Hematopoietic multipotent progenitor cell treated with erythropoietin and hydrocortisone succinate and interleukin-3 and kit ligand, for 6 days (in vitro differentiated cells): ENCODE data around the gene PDCD10.

ENCODE experiments used
- DNase-seq: peaks from one replicate; pipeline ENCODE4 v3.0.0-alpha.2; 2015

PDCD10 gene

GRCh38 chr3:167734498-167735232 is at the start of gene PDCD10:
PDCD10 (minus strand) TSS chr3:167734892; CDS start chr3:167720157, 14,735 bp downstream.
- DNase-seq, result peak; percentile 99

DNA sequence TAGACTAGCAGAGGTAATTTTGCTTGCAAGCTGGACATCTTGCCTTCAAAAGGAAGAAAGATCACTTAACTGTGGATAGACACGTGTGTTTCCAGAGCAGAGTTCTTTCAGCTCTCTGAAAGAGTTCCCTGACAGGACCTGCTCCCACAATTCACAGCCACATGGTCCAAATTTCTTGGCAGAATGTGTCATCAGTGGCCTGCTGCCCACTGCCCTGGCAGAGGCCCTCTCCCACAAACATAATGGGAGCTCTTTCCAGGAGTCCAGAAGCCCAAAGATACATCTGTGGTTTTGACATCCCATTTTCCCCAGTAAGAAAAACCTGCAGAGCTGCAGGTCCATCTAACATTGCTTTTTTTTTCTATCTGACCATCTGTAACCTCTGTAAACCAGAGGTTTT is 49.1 kb upstream of the PDCD10 start:
- DNase-seq, result no peak

DNA sequence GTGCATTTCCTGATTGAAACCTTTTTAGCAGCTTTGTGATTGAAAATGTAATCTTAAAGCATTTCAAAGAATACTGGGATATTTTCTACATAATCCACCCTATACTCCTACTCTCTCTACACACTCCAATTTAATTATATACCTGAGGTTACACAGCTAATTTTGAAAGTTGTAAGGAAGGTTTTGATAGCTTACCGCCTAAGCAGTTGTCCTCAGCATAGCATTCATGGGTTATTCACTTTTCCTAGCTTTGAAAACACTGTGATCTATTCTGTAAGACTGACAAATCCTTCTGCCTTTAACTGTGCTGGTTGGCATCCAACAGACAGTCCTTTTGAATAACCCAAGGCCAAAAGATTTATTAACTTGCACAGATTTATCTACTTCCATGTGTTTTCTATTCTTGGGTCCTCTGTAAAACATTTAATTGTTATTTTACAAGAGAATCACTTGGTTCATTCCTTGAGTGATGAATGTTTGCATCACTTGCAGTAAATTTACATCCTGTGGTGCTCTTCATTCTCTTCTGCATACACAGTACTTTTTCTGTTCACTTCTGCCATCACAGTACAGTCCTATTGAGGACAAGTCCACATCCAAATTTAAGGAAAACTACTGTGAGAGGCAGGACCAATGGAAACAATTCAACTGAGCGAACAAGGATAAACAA is 45.7 kb upstream of the PDCD10 start:
- DNase-seq, result no peak

DNA sequence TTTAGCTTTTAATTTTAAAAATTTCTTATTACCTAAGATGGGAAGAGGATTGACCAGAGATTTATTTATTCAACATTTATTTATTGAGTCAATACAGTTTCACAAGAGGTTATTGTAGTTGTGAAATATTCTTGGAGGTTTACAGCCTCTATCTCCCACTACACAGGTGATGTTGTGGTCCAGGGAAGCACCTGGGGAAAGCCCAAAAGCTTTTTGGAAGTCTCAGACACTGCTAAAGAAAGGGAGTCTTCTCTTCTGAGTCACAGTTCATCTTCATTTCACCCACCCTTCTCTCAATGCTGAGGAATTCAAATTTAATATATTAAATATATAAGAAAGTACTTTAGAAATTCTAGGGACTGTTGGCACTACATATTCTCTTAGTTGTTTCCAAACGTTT is 42.7 kb upstream of the PDCD10 start:
- no peak for DNase-seq

DNA sequence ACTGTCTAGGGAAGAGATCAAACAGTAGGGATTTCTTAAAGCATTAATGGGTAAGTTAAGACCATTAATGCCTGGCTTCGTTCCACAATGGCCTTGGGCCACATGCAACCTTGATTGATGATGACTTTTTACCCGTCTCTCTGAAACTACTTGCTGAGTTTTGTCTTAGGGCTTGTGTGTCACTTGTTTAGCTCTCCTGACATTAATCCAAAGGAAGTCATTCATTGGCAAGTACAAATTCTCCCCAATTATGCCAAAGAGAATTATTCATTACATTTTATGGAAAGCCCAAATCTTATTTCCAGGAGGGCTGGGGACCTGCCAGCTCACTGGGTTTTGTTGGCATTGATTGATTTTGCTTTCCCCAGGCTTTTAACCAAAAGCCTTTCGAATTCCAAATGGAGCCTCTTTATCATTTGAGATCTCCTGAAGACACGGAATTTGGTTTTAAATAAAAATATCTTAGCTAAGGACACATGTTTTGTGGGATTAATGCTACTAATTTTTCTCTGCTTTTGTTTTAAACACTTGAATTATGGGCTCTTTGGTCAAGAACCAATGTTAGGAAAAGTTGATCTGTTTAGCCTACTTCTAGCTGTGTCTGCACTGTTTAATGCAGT is 41.5 kb upstream of the PDCD10 start:
- DNase-seq, result no peak

DNA sequence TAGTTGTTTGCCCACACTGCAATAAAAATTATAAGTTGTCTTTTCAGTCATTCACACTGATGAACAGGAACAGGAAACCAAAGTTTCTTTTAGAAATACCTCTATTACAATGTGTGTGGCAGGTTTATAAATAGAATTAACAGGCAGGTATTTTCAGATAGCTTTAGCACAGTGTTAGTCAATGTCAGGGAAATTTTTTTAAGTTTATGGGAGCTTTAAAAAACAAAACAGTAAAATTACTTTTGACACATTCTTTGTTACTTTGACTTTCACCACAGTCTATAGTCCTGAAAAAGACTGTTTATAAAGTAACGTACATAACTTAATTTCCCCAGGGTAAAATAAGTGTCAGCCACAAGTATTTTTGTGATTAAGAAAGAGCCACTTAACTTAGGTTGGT is 38.9 kb upstream of the PDCD10 start:
- DNase-seq, result no peak

GRCh38 chr3:167772992-167773391 is 38.3 kb upstream of the PDCD10 start:
- DNase-seq, result no peak

DNA sequence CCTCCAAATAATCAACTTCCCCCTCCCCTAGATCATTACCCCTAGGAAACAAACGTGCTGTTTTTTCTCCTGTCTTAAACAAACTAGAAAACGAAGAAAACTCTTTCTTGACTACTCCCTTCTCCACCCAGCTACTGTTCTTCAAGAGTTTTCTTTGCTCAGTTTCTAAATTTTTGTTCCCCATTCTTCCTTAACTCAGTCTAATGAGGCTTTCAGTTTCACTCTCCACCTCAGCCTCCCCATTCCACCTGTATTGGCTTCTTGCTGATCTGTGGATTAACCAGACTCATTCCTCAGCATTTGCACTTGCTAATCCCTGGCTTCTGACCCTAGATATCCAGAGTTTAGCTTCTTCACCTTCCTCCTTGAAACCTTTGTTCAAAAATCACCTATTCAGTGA is 27.6 kb upstream of the PDCD10 start:
- DNase-seq, result no peak

- no peak for DNase-seq
Observed at GRCh38 chr3:167761302-167761701, 26.6 kb upstream of the PDCD10 start.

GRCh38 chr3:167754049-167754448 is 19.4 kb upstream of the PDCD10 start:
- DNase-seq, result no peak

- DNase-seq, result no peak
Observed at GRCh38 chr3:167750272-167750971, 15.7 kb upstream of the PDCD10 start.

DNA sequence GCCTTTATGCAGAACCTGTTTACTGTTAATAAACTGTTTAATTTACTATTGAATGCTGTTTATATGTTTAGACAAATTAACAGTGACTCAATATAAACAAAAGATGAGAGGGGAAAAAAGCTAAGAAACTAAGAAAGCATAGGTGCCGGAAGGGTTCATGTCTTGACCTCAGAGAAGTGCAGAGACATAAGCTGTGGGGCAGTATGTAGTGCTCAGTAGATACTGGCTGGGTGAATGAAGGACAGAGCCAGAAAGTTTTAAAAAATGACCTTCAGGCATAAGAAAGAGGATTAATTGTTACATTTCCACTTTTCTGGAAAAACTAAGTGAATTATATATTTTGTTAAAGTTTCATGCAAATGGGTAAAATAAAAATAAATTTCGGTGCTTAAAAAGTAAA is 15.0 kb upstream of the PDCD10 start:
- no peak for DNase-seq

DNA sequence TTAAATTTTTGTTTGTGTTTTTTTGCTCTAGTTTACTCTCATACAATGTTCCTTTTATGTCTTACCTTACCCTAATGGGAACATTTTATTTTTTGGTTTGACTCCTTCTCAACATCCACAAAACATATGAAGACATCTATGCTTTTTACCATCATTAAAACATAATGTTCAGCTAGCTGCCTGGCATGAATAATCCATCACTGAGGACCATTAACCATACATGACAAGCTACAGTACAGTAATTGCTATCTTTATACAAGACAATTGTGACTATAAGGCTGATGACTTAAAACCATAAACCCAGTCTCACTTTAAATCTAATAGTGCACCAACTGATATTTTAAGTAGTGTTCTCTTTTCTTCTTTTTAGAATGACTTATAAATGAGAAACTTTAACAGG is 14.5 kb upstream of the PDCD10 start:
- no peak for DNase-seq

GRCh38 chr3:167743799-167744198 is 9.1 kb upstream of the PDCD10 start:
- no peak for DNase-seq

DNA sequence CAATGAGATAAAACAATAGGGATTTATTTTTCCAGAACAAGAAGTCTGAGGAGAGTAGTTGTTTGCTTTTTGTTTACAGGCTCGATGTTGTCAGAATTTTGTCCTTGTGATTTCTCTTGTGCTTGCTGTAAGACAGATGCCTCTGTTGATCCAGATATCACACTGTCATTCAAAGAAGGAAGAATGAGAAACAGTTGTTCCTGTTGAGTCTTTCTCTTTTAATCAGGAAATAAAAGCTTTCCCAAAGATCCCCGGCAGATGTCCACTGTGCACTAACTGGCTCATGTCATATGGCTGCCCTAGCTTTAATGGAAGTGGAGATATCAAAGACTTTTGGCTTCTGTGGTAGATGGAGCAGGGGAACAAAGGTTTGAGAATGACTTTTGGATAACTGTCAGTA is 7.6 kb upstream of the PDCD10 start:
- no peak for DNase-seq

DNA sequence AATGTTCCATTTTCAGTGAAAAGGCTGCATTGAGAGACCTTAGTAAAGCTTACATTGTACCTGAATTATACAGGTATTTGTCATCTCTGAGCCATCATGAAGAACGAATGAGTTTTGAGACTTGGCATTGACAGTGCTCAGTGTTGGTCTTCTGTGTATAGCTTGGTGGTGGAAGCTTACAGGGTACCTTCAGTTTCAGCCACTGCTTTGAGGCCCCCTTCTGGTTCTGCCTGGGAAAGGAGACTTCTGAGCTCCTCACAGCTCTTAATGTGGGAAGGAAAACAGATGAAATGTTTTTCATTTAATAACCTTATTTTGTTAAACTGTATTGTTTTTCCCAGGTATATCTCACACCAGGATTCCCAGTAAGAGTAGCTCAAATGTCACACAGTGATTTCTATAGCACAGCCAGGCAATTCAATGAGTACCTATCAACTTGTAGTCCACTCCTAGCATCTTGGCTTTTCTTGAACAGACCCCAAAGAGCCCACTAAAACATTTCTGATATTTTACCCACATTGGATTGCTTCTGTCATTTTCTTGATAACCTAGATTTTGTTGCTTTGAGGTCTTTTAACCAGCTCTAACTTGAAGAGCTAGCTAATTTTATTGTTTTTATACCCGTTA is 6.4 kb upstream of the PDCD10 start:
- DNase-seq, result peak; percentile 89

DNA sequence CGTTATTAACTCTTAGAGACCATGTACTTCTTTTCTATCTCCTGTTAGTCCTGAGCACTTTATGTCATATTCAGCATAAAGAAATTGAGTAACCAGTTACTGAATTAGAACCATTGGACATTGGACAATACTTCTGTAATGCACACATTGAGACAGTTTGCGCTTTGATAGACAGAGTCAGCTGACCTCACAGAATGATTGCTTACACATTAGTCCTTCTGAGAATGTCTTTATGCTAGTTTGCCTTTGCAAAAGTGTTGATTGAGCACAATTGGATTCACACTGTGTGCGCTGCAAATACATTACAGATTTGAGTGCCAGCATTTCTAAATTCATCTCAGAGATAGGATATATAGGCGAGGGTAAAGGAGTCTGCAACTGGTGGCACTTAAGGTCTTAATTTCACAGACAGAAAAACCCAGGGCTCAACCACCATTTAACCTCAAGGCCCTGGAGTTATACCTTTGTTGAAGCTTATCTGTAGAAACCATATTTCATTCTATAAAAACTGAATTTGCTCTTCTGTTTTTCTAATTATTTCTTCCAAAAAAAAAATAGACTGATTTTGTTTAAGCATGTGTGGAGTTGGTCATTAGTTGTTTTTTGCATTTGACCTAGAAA is 4.6 kb upstream of the PDCD10 start:
- peak; percentile 69 for DNase-seq

GRCh38 chr3:167738037-167738436 is 3.3 kb upstream of the PDCD10 start:
- no peak for DNase-seq

DNA sequence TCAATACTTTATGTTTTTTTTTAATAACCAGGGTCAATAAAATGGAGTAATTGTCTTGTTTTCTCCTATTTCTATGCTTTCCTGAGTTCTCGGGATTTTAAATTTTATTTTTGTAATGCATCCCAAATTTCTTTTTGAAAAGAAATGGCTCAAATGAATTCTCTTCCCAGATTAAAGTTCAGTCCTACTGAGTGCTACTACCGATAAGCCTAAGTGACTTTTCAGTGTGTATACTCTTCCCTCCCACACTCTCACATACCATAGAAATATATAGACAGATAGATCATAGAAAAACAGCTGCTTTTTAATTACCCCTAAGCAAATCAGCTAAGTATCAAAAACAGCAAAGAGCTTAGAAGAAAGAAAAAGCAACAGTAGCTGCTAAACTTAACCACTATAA is 2.3 kb upstream of the PDCD10 start:
- no peak for DNase-seq

GRCh38 chr3:167736264-167736787 is 1.6 kb upstream of the PDCD10 start:
- DNase-seq, result no peak

DNA sequence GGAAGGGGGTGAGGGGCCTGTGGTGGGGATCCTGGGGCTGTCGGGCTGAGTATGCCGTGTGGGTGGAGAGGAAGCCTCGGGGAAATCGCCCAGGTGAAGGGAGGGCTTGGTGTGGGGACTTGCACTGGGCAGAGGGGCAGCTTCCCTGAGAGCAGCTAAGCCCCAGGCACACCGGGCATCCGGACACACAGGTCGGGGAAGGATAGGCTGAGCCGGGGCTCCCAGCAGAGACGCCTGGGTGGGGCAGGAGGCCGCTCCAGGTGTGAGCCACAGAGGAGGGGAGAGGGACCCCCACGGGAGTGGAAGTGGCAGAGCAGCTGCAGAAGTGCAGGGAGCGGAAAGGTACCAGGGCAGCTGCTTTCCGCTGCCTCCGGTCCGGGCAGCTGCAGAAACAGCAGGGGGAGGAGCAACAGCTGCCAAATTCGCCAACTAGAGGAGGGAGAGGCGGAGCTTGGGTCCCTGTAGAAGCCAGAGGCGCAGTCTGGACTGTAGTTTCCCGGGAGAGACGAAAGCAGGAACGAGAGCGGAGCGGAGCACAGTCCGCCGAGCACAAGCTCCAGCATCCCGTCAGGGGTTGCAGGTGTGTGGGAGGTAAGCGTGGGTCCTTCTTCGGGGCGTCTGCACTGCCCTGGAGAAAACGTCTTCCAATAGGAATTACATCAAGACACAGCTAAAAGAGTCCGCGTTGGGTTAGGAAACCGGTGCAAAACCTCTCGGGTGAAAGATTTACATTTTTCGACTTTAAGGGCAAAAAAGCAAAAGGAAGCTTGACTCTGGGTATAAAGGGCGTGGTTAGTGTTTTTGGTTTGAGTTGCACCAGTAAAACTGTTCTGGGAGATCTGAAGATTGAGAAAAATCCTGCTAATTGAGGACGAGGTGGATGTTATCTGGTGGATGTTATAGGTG is 794 bp upstream of the PDCD10 start, which contains the start of gene SERPINI1:
SERPINI1 (plus strand) TSS at position 489 of the 906 bp plus-strand sequence. CDS start 53,408 bp downstream, outside the sequence.
- peak; percentile 96 for DNase-seq
